Progenitor cell of endocrine pancreas (in vitro differentiated cells): ENCODE data around the gene DNASE1L3. TPM values are rescaled to one million over a fixed set of nuclear protein-coding genes. Genes with fewer than 3 reads are reported as not detected.

Experiments
- DNase-seq: peaks from one replicate; pipeline ENCODE4 v3.0.0; 2021; ENCODE audit warnings: low spot score; ENCODE audit not compliant: unreplicated experiment
- H3K27ac Mint-ChIP-seq: 2 replicates; pipeline ENCODE4 v1.8.0; 2021; ENCODE audit warnings: mild to moderate bottlenecking, moderate library complexity, mixed read lengths
- H3K27me3 Mint-ChIP-seq: 2 replicates; pipeline ENCODE4 v1.8.0; 2021; ENCODE audit warnings: mixed read lengths
- H3K36me3 Mint-ChIP-seq: 2 replicates; pipeline ENCODE4 v1.8.0; 2022; ENCODE audit warnings: mixed read lengths; ENCODE audit not compliant: insufficient read depth
- H3K4me1 Mint-ChIP-seq: 2 replicates; pipeline ENCODE4 v1.8.0; 2021; ENCODE audit warnings: low read depth, mixed read lengths
- H3K4me3 Mint-ChIP-seq: 2 replicates; pipeline ENCODE4 v1.8.0; 2021; ENCODE audit warnings: low read depth, mild to moderate bottlenecking, moderate library complexity, mixed read lengths
- H3K9me3 Mint-ChIP-seq: 2 replicates; pipeline ENCODE4 v1.8.0; 2021; ENCODE audit warnings: low read depth, mixed read lengths
- CTCF ChIP-seq: fragments of 200-600 bp; sonication (generic); IDR thresholded peaks from one replicate; pipeline ENCODE4 v1.5.0; 2021; ENCODE audit warnings: antibody characterized with exemption, mild to moderate bottlenecking; ENCODE audit not compliant: unreplicated experiment
- total RNA-seq: library from RNA; stranded (reverse); gene quantifications from 2 replicates; pipeline ENCODE4 v1.2.1, GENCODE V29; 2021

DNASE1L3 gene
- total RNA-seq, 1 donor from 2014 or later = not detected

GRCh38 chr3:58167431-58168351 is 43.1 kb downstream of the DNASE1L3 start:
- Mint-ChIP-seq H3K4me3 (no peak overlapping the region), H3K4me1 (peaks cover 18% of the 10 kb centered on the region)

GRCh38 chr3:58164906-58165821 is 45.6 kb downstream of the DNASE1L3 start:
- Mint-ChIP-seq H3K4me1 (peaks cover 18% of the 10 kb centered on the region), H3K36me3 (peaks cover 35% of the 10 kb centered on the region), H3K9me3 (no peaks in the 10 kb centered on the region), H3K27ac (peak overlapping the region; percentile 84), H3K4me3 (no peak overlapping the region), H3K27me3 (no peaks in the 10 kb centered on the region)
- TF ChIP-seq CTCF = no peak
- DNase-seq = no peak

More at GRCh38 chr3:58167431-58168351, 43.1 kb downstream of the DNASE1L3 start:
- Mint-ChIP-seq H3K27me3 (no peaks in the 10 kb centered on the region), H3K9me3 (no peaks in the 10 kb centered on the region), H3K27ac (no peak overlapping the region), H3K36me3 (peaks cover 26% of the 10 kb centered on the region)
- peak; percentile 42 for DNase-seq
- peak; percentile 77 for TF ChIP-seq CTCF

GRCh38 chr3:58164199-58164879 is 46.4 kb downstream of the DNASE1L3 start:
- H3K9me3 Mint-ChIP-seq = no peaks in the 10 kb centered on the region
- no peak for TF ChIP-seq CTCF
- H3K27ac Mint-ChIP-seq = peak overlapping the region; percentile 11
- H3K4me1 Mint-ChIP-seq = peaks cover 18% of the 10 kb centered on the region
- H3K4me3 Mint-ChIP-seq = no peak overlapping the region
- DNase-seq = no peak
- H3K36me3 Mint-ChIP-seq = peaks cover 34% of the 10 kb centered on the region
- no peaks in the 10 kb centered on the region for H3K27me3 Mint-ChIP-seq

GRCh38 chr3:58163234-58163633 is 47.5 kb downstream of the DNASE1L3 start:
- no peak overlapping the region for H3K27ac Mint-ChIP-seq
- peaks cover 31% of the 10 kb centered on the region for H3K36me3 Mint-ChIP-seq
- TF ChIP-seq CTCF = no peak
- H3K9me3 Mint-ChIP-seq = no peaks in the 10 kb centered on the region
- H3K4me3 Mint-ChIP-seq = no peak overlapping the region
- H3K27me3 Mint-ChIP-seq = no peaks in the 10 kb centered on the region
- DNase-seq = no peak
- H3K4me1 Mint-ChIP-seq = peaks cover 18% of the 10 kb centered on the region
